H1 (cell line): ENCODE measurements around the gene SLX4IP. TPM values are rescaled to one million over a fixed set of nuclear protein-coding genes. Genes with fewer than 3 reads are reported as not detected.

Source experiments
- CTCF ChIA-PET: fragments of 300-600 bp; sonication (Branson Sonifier 250); formaldehyde crosslinking; loops from one replicate; lab custom pipeline; 2021; ENCODE audit not compliant: partially characterized antibody; lab: Charles Lee
- POLR2A ChIA-PET: fragments of 300-600 bp; sonication (Branson Sonifier 250); formaldehyde crosslinking; loops from one replicate; lab custom pipeline; 2021; ENCODE audit warnings: inconsistent platforms; ENCODE audit not compliant: partially characterized antibody; lab: Charles Lee
- DNase-seq, 2 experiments: peaks; one replicate each; pipeline versions ENCODE4 v3.0.0 to v3.0.0-alpha.2; 2010 to 2022; ENCODE audit warnings: low spot score in 2 of 2, low read depth in 1 of 2, mixed read lengths in 1 of 2
- FAIRE-seq: peaks from 2 replicates; lab custom pipeline; 2011; peaks lifted over from hg19 to GRCh38; lab: Jason Lieb, UNC
- H2AFZ ChIP-seq: 2 replicates; pipeline ENCODE4 v1.8.1; 2012; ENCODE audit warnings: low read length, inconsistent platforms
- H2AK5ac ChIP-seq: 2 replicates; pipeline ENCODE4 v1.6.1; 2013; ENCODE audit warnings: low read depth, low read length
- H2BK120ac ChIP-seq: replicated peaks from 2 replicates; pipeline ENCODE3; 2013; ENCODE audit warnings: low read depth, low read length, inconsistent platforms
- H2BK12ac ChIP-seq: 2 replicates; pipeline ENCODE4 v1.6.1; 2013; ENCODE audit warnings: low read depth, low read length
- H2BK15ac ChIP-seq: 2 replicates; pipeline ENCODE4 v1.6.1; 2013; ENCODE audit warnings: low read length
- H2BK20ac ChIP-seq: 2 replicates; pipeline ENCODE4 v1.6.1; 2013; ENCODE audit warnings: low read length
- H2BK5ac ChIP-seq: 2 replicates; pipeline ENCODE4 v1.6.1; 2013; ENCODE audit warnings: low read depth, low read length
- H3K14ac ChIP-seq: 2 replicates; pipeline ENCODE4 v1.6.1; 2013; ENCODE audit warnings: inconsistent platforms; ENCODE audit not compliant: insufficient read length
- H3K18ac ChIP-seq: 2 replicates; pipeline ENCODE4 v1.6.1; 2013; ENCODE audit warnings: low read length; ENCODE audit errors: extremely low read depth
- H3K23ac ChIP-seq: 2 replicates; pipeline ENCODE4 v1.6.1; 2013; ENCODE audit warnings: inconsistent platforms; ENCODE audit not compliant: insufficient read length
- H3K23me2 ChIP-seq: 2 replicates; pipeline ENCODE4 v1.6.1; 2013; ENCODE audit warnings: low read depth, low read length
- H3K27ac ChIP-seq: 2 replicates; pipeline ENCODE4 v1.6.1; 2011; ENCODE audit warnings: low read depth, low read length, inconsistent platforms
- H3K27me3 ChIP-seq, 4 experiments: replicated peaks in 1 of 4; 1 replicate in 1 of 4; 2 replicates in 3 of 4; pipeline versions ENCODE4 v1.6.1 to v1.8.1; 2011 to 2013; ENCODE audit warnings: low read length in 3 of 4, mild to moderate bottlenecking in 3 of 4, inconsistent platforms in 2 of 4, mixed read lengths in 2 of 4, moderate library complexity in 1 of 4; ENCODE audit not compliant: control insufficient read depth in 3 of 4, insufficient read depth in 3 of 4; ENCODE audit errors: extremely low read depth in 1 of 4
- H3K36me3 ChIP-seq, 4 experiments: 2 replicates each; pipeline versions ENCODE4 v1.6.1 to v1.8.1; 2011 to 2013; ENCODE audit warnings: mild to moderate bottlenecking in 4 of 4, low read length in 3 of 4, moderate library complexity in 2 of 4, control low read depth in 1 of 4, inconsistent platforms in 1 of 4; ENCODE audit not compliant: insufficient read depth in 4 of 4, control insufficient read depth in 2 of 4
- H3K4ac ChIP-seq: replicated peaks from 2 replicates; pipeline ENCODE3; 2013; ENCODE audit warnings: low read length, low read depth, mixed read lengths, inconsistent platforms; ENCODE audit not compliant: insufficient read length
- H3K4me1 ChIP-seq, 4 experiments: replicated peaks in 1 of 4; 1 replicate in 1 of 4; 2 replicates in 3 of 4; pipeline versions ENCODE4 v1.6.1 to v1.8.1; 2011 to 2013; ENCODE audit warnings: low read length in 3 of 4, inconsistent platforms in 2 of 4, mixed read lengths in 1 of 4; ENCODE audit not compliant: insufficient read depth in 4 of 4, control insufficient read depth in 3 of 4
- H3K4me2 ChIP-seq, 2 experiments: 2 replicates each; pipeline versions ENCODE4 v1.6.1 to v1.8.1; 2011 to 2013; ENCODE audit warnings: low read depth in 2 of 2, low read length in 2 of 2, control low read depth in 1 of 2, inconsistent platforms in 1 of 2, mild to moderate bottlenecking in 1 of 2; ENCODE audit not compliant: insufficient read depth in 1 of 2
- H3K4me3 ChIP-seq, 4 experiments: fragments of 200-600, 300-600 bp in 1 of 4; sonication (generic), shearing (Covaris generic), sonication (Bioruptor Twin) in 1 of 4; 2 replicates each; pipeline versions ENCODE4 v1.5.1 to v1.8.1; 2011 to 2016; ENCODE audit warnings: low read length in 4 of 4, low read depth in 3 of 4, control low read depth in 2 of 4, inconsistent platforms in 2 of 4, mild to moderate bottlenecking in 2 of 4, mixed read lengths in 1 of 4, moderate library complexity in 1 of 4; ENCODE audit not compliant: insufficient read depth in 2 of 4; ENCODE audit errors: extremely low read depth in 1 of 4
- H3K56ac ChIP-seq: replicated peaks from 2 replicates; pipeline ENCODE3; 2013; ENCODE audit warnings: low read depth, mild to moderate bottlenecking, mixed read lengths, low read length, inconsistent platforms; ENCODE audit not compliant: insufficient read length
- H3K79me1 ChIP-seq: 2 replicates; pipeline ENCODE4 v1.6.1; 2013; ENCODE audit warnings: low read depth, low read length, control low read depth
- H3K79me2 ChIP-seq, 2 experiments: 2 replicates each; pipeline versions ENCODE4 v1.6.1 to v1.8.1; 2012 to 2013; ENCODE audit warnings: low read length in 2 of 2, mild to moderate bottlenecking in 2 of 2, inconsistent platforms in 1 of 2; ENCODE audit not compliant: insufficient read depth in 2 of 2, control insufficient read depth in 1 of 2
- H3K9ac ChIP-seq, 4 experiments: replicated peaks in 1 of 4; 1 replicate in 1 of 4; 2 replicates in 3 of 4; pipeline versions ENCODE4 v1.6.1 to v1.8.1; 2011 to 2013; ENCODE audit warnings: low read depth in 3 of 4, low read length in 3 of 4, control low read depth in 2 of 4, mild to moderate bottlenecking in 2 of 4, moderate library complexity in 2 of 4, inconsistent platforms in 1 of 4; ENCODE audit errors: extremely low read depth in 1 of 4
- H3K9me3 ChIP-seq, 2 experiments: 2 replicates each; pipeline versions ENCODE4 v1.6.1 to v1.8.1; 2012 to 2013; ENCODE audit warnings: mild to moderate bottlenecking in 2 of 2, moderate library complexity in 2 of 2, control low read depth in 1 of 2, inconsistent platforms in 1 of 2, low read depth in 1 of 2, low read length in 1 of 2, mixed read lengths in 1 of 2; ENCODE audit not compliant: insufficient read depth in 2 of 2
- H4K20me1 ChIP-seq, 2 experiments: replicated peaks in 1 of 2; 2 replicates each; pipeline versions ENCODE3 to v1.8.1; 2011 to 2013; ENCODE audit warnings: inconsistent platforms in 2 of 2, low read length in 2 of 2, mild to moderate bottlenecking in 1 of 2; ENCODE audit not compliant: insufficient read depth in 2 of 2, control insufficient read depth in 1 of 2
- H4K5ac ChIP-seq: 2 replicates; pipeline ENCODE4 v1.6.1; 2013; ENCODE audit warnings: low read length, low read depth, mixed read lengths, inconsistent platforms; ENCODE audit not compliant: insufficient read length
- H4K8ac ChIP-seq: 2 replicates; pipeline ENCODE4 v1.8.0; 2013; ENCODE audit warnings: mild to moderate bottlenecking, moderate library complexity, low read length, inconsistent platforms; ENCODE audit not compliant: insufficient read depth; ENCODE audit errors: extremely low read depth
- H4K91ac ChIP-seq: replicated peaks from 2 replicates; pipeline ENCODE3; 2013; ENCODE audit warnings: low read length, mixed read lengths, inconsistent platforms; ENCODE audit not compliant: insufficient read length
- BCL11A ChIP-seq, 2 experiments: IDR thresholded peaks; one replicate each; pipeline ENCODE4 v1.6.1; 2011; ENCODE audit warnings: low read depth in 2 of 2, low read length in 2 of 2, mild to moderate bottlenecking in 2 of 2
- CREB1 ChIP-seq: IDR thresholded peaks from 2 replicates; pipeline ENCODE4 v1.6.1; 2012; ENCODE audit warnings: inconsistent platforms
- CTCF ChIP-seq, 3 experiments: IDR thresholded peaks; 1 replicate in 2 of 3; 2 replicates in 1 of 3; pipeline versions ENCODE4 v1.5.1 to v1.6.1; 2011; ENCODE audit warnings: low read length in 3 of 3, mild to moderate bottlenecking in 3 of 3, inconsistent platforms in 2 of 3, low read depth in 1 of 3, moderate library complexity in 1 of 3; ENCODE audit not compliant: insufficient read depth in 1 of 3; ENCODE audit errors: control extremely low read depth in 1 of 3
- FOSL1 ChIP-seq: IDR thresholded peaks from 2 replicates; pipeline ENCODE4 v1.6.1; 2011; ENCODE audit warnings: mild to moderate bottlenecking, low read depth, low read length, moderate library complexity; ENCODE audit not compliant: insufficient read depth
- GABPA ChIP-seq: IDR thresholded peaks from 2 replicates; pipeline ENCODE4 v1.6.1; 2011; ENCODE audit warnings: mild to moderate bottlenecking, low read length, moderate library complexity, borderline replicate concordance; ENCODE audit not compliant: insufficient read depth
- GTF2F1 ChIP-seq: IDR thresholded peaks from 2 replicates; pipeline ENCODE4 v1.6.1; 2012; ENCODE audit warnings: low read depth, low read length, improper control_type of control experiment, borderline replicate concordance
- HDAC2 ChIP-seq, 2 experiments: fragments of 300-600 bp in 1 of 2; sonication (generic) in 1 of 2; IDR thresholded peaks; 2 replicates each; pipeline ENCODE4 v1.6.1; 2011 to 2012; ENCODE audit warnings: low read depth in 2 of 2, low read length in 2 of 2, mild to moderate bottlenecking in 2 of 2, moderate library complexity in 2 of 2, borderline replicate concordance in 1 of 2, inconsistent platforms in 1 of 2
- KDM1A ChIP-seq: fragments of 200-600, 300-600 bp; sonication (generic); IDR thresholded peaks from 2 replicates; pipeline ENCODE4 v1.7.1; 2016; ENCODE audit warnings: mild to moderate bottlenecking, low read length, borderline replicate concordance
- KDM4A ChIP-seq: IDR thresholded peaks from one replicate; pipeline ENCODE4 v1.7.1; 2012; ENCODE audit warnings: low read depth, mild to moderate bottlenecking, moderate library complexity, low read length, inconsistent platforms; ENCODE audit not compliant: severe bottlenecking
- YY1 ChIP-seq: IDR thresholded peaks from 2 replicates; pipeline ENCODE4 v1.6.1; 2011; ENCODE audit warnings: low read depth, mild to moderate bottlenecking, low read length
- WGBS, 2 experiments: shearing (Covaris generic) in 1 of 2; methylation state at CpG; one replicate each; pipeline versions ENCODE4 v1.1.6 to v1.1.7; 2013 to 2015; ENCODE audit warnings: low lambda C conversion rate in 2 of 2, mixed read lengths in 2 of 2, inconsistent platforms in 1 of 2, low coverage in 1 of 2, missing lambda C conversion rate in 1 of 2; ENCODE audit not compliant: insufficient replicate concordance in 2 of 2, insufficient coverage in 1 of 2, insufficient read length in 1 of 2; ENCODE audit errors: extremely low coverage in 1 of 2, missing lambda C conversion rate in 1 of 2; 5-methylcytosine and 5-hydroxymethylcytosine counted together
- polyA plus RNA-seq, 7 experiments: library from polyadenylated mRNA; depleted of rRNA in 3 of 7; stranded (reverse) in 5 of 7; unstranded in 2 of 7; fragments of >200 nt in 5 of 7; fragments of 200-250 nt in 2 of 7; gene quantifications; 1 replicate in 5 of 7; 2 replicates in 1 of 7; 4 replicates in 1 of 7; pipeline versions ENCODE4 v1.2.1 to v1.2.3, GENCODE V29; 2011 to 2013; ENCODE audit warnings: missing spikeins in 2 of 7, mixed read lengths in 2 of 7
- total RNA-seq: library from RNA; stranded (reverse); fragmentation: NEBNext Ultra II Directional; extraction: Animal tissue kit (Norgen Biotek cat#: 25700); gene quantifications from 2 replicates; pipeline ENCODE4 v1.2.1, GENCODE V29; 2021
- TF ChIP-seq, protein P1 (sequence below): IDR thresholded peaks from 2 replicates; pipeline ENCODE4 v1.6.1; 2011; ENCODE audit warnings: low read depth, mild to moderate bottlenecking, low read length; ENCODE audit not compliant: insufficient read depth

The SLX4IP gene
- total and polyA plus RNA-seq, 2 of the 8 experiments (the other 6 are each of a cell fraction or from before 2014, with no cell fraction given) = 2.4 to 8.7 TPM

DNA sequence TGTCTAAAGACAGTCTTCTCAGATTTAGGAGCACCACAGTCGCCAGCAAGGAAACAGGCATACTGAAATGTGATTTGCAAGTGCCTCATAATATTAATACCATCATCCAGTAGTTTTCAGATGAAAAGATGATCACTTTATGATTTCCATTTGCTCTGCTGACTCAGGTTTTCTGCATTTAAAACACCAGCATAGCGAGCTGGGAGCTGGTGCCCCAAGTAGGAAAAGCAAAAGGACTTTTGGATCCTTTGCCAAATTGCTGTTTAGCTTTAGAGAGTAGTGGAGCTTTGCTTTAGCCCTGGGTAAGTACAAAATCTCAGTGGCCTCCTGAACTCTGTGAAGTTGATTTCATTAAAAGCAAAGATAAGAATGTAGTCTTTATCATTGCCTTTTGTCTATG is 160.2 kb downstream of the SLX4IP start:
- Histone ChIP-seq H3K36me3 (no peaks in the 10 kb centered on the region), H3K79me1 (no peaks in the 10 kb centered on the region), H3K56ac (no peak overlapping the region), H3K4me3 (no peak overlapping the region), H3K27me3 (no peaks in the 10 kb centered on the region), H2BK12ac (no peak overlapping the region), H2BK20ac (no peak overlapping the region), H3K4me2 (no peak overlapping the region), H3K9me3 (no peaks in the 10 kb centered on the region), H2BK5ac (no peak overlapping the region), H4K20me1 (no peaks in the 10 kb centered on the region), H4K8ac (no peak overlapping the region), H4K91ac (no peak overlapping the region), H3K23ac (no peak overlapping the region), H3K79me2 (no peaks in the 10 kb centered on the region), H3K9ac (no peak overlapping the region), H3K14ac (no peak overlapping the region), H2AK5ac (no peak overlapping the region), H2BK15ac (no peak overlapping the region), H2AFZ (no peak overlapping the region), H3K27ac (no peak overlapping the region), H4K5ac (no peak overlapping the region), H2BK120ac (no peak overlapping the region), H3K4me1 (no peaks in the 10 kb centered on the region), H3K18ac (no peak overlapping the region), H3K4ac (no peak overlapping the region), H3K23me2 (no peaks in the 10 kb centered on the region)
- no peak for DNase-seq
- ChIA-PET POLR2A (interaction anchor here (0.6 kb wide), 1 partner anchor 673 kb away, joined by 4 read pairs; no protein-coding TSS in a partner anchor), CTCF (interaction anchor here (1.1 to 2.9 kb wide), 7 partner anchors 9 to 130 kb away, joined by 3 to 12 read pairs (median 4); no protein-coding TSS in a partner anchor)
- WGBS, 2 experiments = 89% methylated on average over 2 of the region's 2 CpGs; no CpG with 5 or more reads in 1 of the 2 experiments
- FAIRE-seq = no peak
- no peak for TF ChIP-seq YY1
- TF ChIP-seq GABPA = no peak
- TF ChIP-seq FOSL1 = no peak
- TF ChIP-seq KDM4A = no peak
- TF ChIP-seq GTF2F1 = no peak
- TF ChIP-seq BCL11A (IDR thresholded peaks at IDR 0.05; ENCODE audit: low read depth in 2 of 2, low read length in 2 of 2) = no peak
- no peak for TF ChIP-seq CREB1
- no peak for TF ChIP-seq HDAC2 (IDR thresholded peaks at IDR 0.05; ENCODE audit: borderline replicate concordance in 1 of 2, low read depth in 2 of 2, low read length in 2 of 2)
- no peak for TF ChIP-seq CTCF (IDR thresholded peaks at IDR 0.05; ENCODE audit: control extremely low read depth in 1 of 3, insufficient read depth in 1 of 3, low read depth in 1 of 3, low read length in 3 of 3)
- TF ChIP-seq, protein P1, sequence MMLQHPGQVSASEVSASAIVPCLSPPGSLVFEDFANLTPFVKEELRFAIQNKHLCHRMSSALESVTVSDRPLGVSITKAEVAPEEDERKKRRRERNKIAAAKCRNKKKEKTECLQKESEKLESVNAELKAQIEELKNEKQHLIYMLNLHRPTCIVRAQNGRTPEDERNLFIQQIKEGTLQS = no peak
- TF ChIP-seq KDM1A = no peak
